GM19043 (cell line): ENCODE data around the gene ZNF148.

Experiments used
- ATAC-seq: cut with Tn5 transposase; IDR thresholded peaks from one replicate; pipeline ENCODE4 v1.9.1; 2021; ENCODE audit warnings: low read depth; ENCODE audit not compliant: unreplicated experiment

Gene ZNF148

GRCh38 chr3:125194849-125195601, 180.1 kb downstream of the ZNF148 start:
- no peak for ATAC-seq

- no peak for ATAC-seq
Observed at GRCh38 chr3:125194061-125194848, 180.9 kb downstream of the ZNF148 start.

GRCh38 chr3:125192190-125193035, 182.7 kb downstream of the ZNF148 start:
- peak; percentile 57 for ATAC-seq

- ATAC-seq = no peak
Observed at GRCh38 chr3:125191730-125192129, 183.4 kb downstream of the ZNF148 start.

GRCh38 chr3:125191256-125191655, 183.9 kb downstream of the ZNF148 start:
- no peak for ATAC-seq

- no peak for ATAC-seq
Observed at GRCh38 chr3:125190786-125191185, 184.3 kb downstream of the ZNF148 start.

GRCh38 chr3:125189378-125190165, 185.6 kb downstream of the ZNF148 start:
- no peak for ATAC-seq

GRCh38 chr3:125188955-125189354, 186.2 kb downstream of the ZNF148 start:
- no peak for ATAC-seq

- ATAC-seq = no peak
Observed at GRCh38 chr3:125187599-125187910, 187.6 kb downstream of the ZNF148 start.

- no peak for ATAC-seq
Observed at GRCh38 chr3:125186800-125187598, 188.1 kb downstream of the ZNF148 start.

GRCh38 chr3:125186261-125186787, 188.8 kb downstream of the ZNF148 start:
- ATAC-seq = no peak

GRCh38 chr3:125185805-125186204, 189.3 kb downstream of the ZNF148 start:
- no peak for ATAC-seq

GRCh38 chr3:125179884-125180240, 195.3 kb downstream of the ZNF148 start:
- no peak for ATAC-seq

- no peak for ATAC-seq
Observed at GRCh38 chr3:125179143-125179883, 195.8 kb downstream of the ZNF148 start.

- ATAC-seq = no peak
Observed at GRCh38 chr3:125177746-125178145, 197.4 kb downstream of the ZNF148 start.
